Stimulated activated naive CD8-positive, alpha-beta T cell treated with anti-CD3 and anti-CD28 coated beads, Interleukin-15, Interleukin-2, amounts not matched to agents 100 ng/mL and 50 ng/mL, for 24 hours (primary cell): ENCODE results near the gene PPFIBP1.

Experiments
- H3K27ac Mint-ChIP-seq: one replicate; pipeline ENCODE4 v1.8.0; 2021; ENCODE audit warnings: mild to moderate bottlenecking, mixed read lengths
- H3K27me3 Mint-ChIP-seq: one replicate; pipeline ENCODE4 v1.8.0; 2021; ENCODE audit warnings: mixed read lengths
- H3K36me3 Mint-ChIP-seq: one replicate; pipeline ENCODE4 v1.8.0; 2021; ENCODE audit warnings: low read depth, mixed read lengths
- H3K4me1 Mint-ChIP-seq: one replicate; pipeline ENCODE4 v1.8.0; 2021; ENCODE audit warnings: low read depth, mixed read lengths
- H3K4me3 Mint-ChIP-seq: one replicate; pipeline ENCODE4 v1.8.0; 2021; ENCODE audit warnings: mild to moderate bottlenecking, mixed read lengths
- H3K9me3 Mint-ChIP-seq: one replicate; pipeline ENCODE4 v1.8.0; 2021; ENCODE audit warnings: mixed read lengths

The PPFIBP1 gene

DNA sequence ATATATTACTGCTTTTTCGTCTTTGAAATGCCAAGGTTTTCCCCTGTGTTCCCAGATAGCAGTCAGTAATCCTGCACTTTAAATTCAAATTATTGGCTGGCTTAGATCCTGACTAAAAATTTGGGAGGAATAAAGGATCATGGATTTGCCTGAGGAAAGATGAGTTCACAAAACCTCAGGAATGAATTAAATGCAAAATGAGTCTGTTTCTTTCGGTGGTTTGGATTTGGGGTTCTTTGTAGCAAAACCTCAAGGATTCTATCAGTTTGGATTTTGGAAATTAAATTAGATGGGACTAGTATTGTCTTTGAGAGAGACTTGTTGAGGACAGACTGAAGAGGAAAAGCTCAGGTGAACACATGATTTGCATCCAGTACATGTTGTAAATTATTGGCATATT lies 36.1 kb downstream of the PPFIBP1 start:
- Mint-ChIP-seq H3K9me3 (no peaks in the 10 kb centered on the region), H3K27me3 (peaks cover 1% of the 10 kb centered on the region), H3K27ac (no peak overlapping the region), H3K4me3 (no peak overlapping the region), H3K4me1 (peaks cover 28% of the 10 kb centered on the region), H3K36me3 (no peaks in the 10 kb centered on the region)

GRCh38 chr12:27561535-27562350 lies 37.7 kb downstream of the PPFIBP1 start:
- Mint-ChIP-seq H3K27ac (no peak overlapping the region), H3K36me3 (no peaks in the 10 kb centered on the region), H3K27me3 (no peaks in the 10 kb centered on the region), H3K9me3 (no peaks in the 10 kb centered on the region), H3K4me1 (peaks cover 12% of the 10 kb centered on the region), H3K4me3 (peak overlapping the region; percentile 2)

DNA sequence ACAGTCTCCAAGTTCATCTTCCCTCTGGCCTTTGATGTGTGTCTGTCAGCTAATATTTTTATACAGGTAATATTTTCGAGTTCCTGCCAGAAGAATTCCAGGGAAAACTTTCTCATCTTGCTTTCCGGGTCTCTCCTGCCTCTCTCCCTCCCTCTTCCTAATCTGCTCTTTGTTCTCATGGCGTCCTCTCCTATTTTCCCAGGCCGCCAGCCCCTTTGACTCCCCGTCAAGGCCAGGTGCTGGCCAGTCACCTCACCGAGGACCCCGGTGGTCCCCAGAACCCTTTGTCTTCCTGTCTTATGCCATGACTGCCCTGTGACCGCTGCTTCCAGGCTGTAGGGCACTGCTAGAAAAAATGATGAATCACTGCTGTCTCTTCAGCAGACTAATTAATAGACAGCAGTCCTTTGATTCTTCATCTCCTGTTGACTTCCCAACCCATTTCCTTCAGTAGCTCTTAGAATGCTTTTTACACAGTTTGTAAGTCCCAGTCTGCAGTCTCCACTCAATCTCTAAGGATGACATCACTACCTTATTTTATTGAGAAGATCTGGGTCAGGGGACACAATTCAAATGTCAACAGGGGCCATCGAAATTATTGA lies 40.7 kb downstream of the PPFIBP1 start:
- peaks cover 3% of the 10 kb centered on the region for H3K27me3 Mint-ChIP-seq
- no peaks in the 10 kb centered on the region for H3K36me3 Mint-ChIP-seq
- H3K4me3 Mint-ChIP-seq, result no peak overlapping the region
- H3K4me1 Mint-ChIP-seq, result peaks cover 9% of the 10 kb centered on the region
- no peak overlapping the region for H3K27ac Mint-ChIP-seq
- no peaks in the 10 kb centered on the region for H3K9me3 Mint-ChIP-seq

DNA sequence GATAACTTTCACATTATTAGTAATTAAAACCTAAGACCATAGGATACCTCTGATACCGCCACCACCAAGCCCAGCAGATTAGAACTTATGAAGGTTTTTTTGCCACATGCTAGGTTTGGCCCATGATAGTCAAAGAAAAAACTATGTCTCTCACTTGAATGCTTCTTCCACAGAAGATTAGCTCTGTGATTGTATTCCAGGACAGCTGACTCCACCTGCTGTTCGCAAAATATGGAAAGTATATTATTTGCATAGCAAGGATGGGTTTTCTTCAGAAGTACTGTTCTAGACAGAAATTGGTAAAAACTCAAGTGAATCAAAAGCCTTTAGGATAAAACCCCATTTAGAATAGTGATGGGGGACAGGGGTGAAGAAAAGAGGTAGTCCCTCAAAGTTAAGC lies 42.2 kb downstream of the PPFIBP1 start:
- H3K27me3 Mint-ChIP-seq, result peaks cover 3% of the 10 kb centered on the region
- H3K9me3 Mint-ChIP-seq, result no peaks in the 10 kb centered on the region
- peaks cover 5% of the 10 kb centered on the region for H3K4me1 Mint-ChIP-seq
- H3K27ac Mint-ChIP-seq, result no peak overlapping the region
- no peaks in the 10 kb centered on the region for H3K36me3 Mint-ChIP-seq
- no peak overlapping the region for H3K4me3 Mint-ChIP-seq

GRCh38 chr12:27566626-27567025 lies 42.6 kb downstream of the PPFIBP1 start:
- no peak overlapping the region for H3K4me3 Mint-ChIP-seq
- no peaks in the 10 kb centered on the region for H3K9me3 Mint-ChIP-seq
- H3K36me3 Mint-ChIP-seq, result no peaks in the 10 kb centered on the region
- peaks cover 3% of the 10 kb centered on the region for H3K27me3 Mint-ChIP-seq
- no peak overlapping the region for H3K27ac Mint-ChIP-seq
- peaks cover under 1% of the 10 kb centered on the region for H3K4me1 Mint-ChIP-seq

DNA sequence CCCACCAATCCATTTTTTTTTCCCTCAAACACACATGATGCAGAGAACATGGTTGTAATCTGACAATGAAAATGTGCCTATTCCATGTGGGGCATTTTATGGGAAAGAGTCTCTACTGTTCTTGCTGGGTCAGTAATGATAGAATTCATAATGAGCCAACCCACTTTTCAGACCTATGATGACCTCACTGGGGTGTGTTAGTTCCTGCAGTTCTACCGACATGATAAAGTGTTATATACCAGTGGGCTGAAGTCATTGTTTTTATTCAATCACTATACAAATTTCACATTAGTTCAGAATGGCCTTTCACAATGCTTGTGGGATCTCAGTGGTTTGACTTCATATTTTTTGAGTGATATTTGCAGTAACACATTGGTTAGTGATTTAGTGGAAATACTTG lies 47.5 kb downstream of the PPFIBP1 start:
- Mint-ChIP-seq H3K9me3 (no peaks in the 10 kb centered on the region), H3K4me1 (peaks cover 21% of the 10 kb centered on the region), H3K4me3 (no peak overlapping the region), H3K36me3 (no peaks in the 10 kb centered on the region), H3K27ac (no peak overlapping the region), H3K27me3 (peaks cover 3% of the 10 kb centered on the region)

DNA sequence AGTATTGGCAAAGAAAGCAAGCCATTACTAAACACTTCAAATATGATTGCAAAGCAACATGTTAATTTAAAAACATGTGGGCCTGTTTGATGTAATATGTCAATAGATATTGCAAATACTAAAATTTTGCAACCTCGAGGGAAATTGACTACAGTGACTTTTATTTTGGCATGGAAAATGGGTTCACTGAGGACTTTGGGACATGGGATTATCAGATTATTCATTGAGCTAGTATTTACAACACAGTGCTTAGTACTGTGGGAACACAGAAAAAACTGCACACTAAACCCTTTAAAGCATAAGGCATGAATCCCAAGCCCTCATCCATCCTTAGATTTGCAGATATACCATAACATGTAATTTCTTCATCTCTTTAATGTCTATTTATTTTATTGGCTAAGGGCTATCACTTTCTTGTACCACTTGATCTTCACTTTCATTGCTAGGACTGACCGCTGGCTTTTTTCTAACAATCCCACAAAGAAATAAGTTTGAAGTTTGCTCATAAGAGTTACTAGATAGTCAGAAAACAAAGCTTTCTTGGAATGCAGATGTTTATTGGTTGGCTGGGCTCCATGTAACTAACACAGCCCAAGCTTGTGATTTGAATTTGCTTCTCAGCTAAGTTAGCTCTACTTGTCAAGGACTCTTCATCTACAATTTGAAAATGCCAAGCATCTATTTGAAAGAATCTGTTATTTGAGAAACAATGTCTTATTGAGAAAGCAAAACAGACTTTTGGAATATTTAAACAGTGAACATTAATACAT lies 48.7 kb downstream of the PPFIBP1 start:
- H3K27me3 Mint-ChIP-seq, result no peaks in the 10 kb centered on the region
- H3K4me1 Mint-ChIP-seq, result peaks cover 21% of the 10 kb centered on the region
- H3K4me3 Mint-ChIP-seq, result no peak overlapping the region
- H3K9me3 Mint-ChIP-seq, result no peaks in the 10 kb centered on the region
- no peaks in the 10 kb centered on the region for H3K36me3 Mint-ChIP-seq
- no peak overlapping the region for H3K27ac Mint-ChIP-seq

- Mint-ChIP-seq H3K4me1 (peaks cover 21% of the 10 kb centered on the region), H3K9me3 (no peaks in the 10 kb centered on the region), H3K36me3 (no peaks in the 10 kb centered on the region), H3K27me3 (no peaks in the 10 kb centered on the region), H3K4me3 (no peak overlapping the region), H3K27ac (peak overlapping the region; percentile 48)
Measured at GRCh38 chr12:27573972-27574371, 50.0 kb downstream of the PPFIBP1 start.

GRCh38 chr12:27575090-27575761 lies 51.2 kb downstream of the PPFIBP1 start:
- H3K27me3 Mint-ChIP-seq, result no peaks in the 10 kb centered on the region
- no peaks in the 10 kb centered on the region for H3K36me3 Mint-ChIP-seq
- H3K4me1 Mint-ChIP-seq, result peaks cover 21% of the 10 kb centered on the region
- H3K4me3 Mint-ChIP-seq, result no peak overlapping the region
- H3K27ac Mint-ChIP-seq, result no peak overlapping the region
- no peaks in the 10 kb centered on the region for H3K9me3 Mint-ChIP-seq

GRCh38 chr12:27575762-27576118 lies 51.7 kb downstream of the PPFIBP1 start:
- Mint-ChIP-seq H3K27ac (no peak overlapping the region), H3K27me3 (no peaks in the 10 kb centered on the region), H3K4me1 (peaks cover 21% of the 10 kb centered on the region), H3K36me3 (no peaks in the 10 kb centered on the region), H3K9me3 (no peaks in the 10 kb centered on the region), H3K4me3 (no peak overlapping the region)

- H3K27me3 Mint-ChIP-seq, result no peaks in the 10 kb centered on the region
- H3K27ac Mint-ChIP-seq, result no peak overlapping the region
- no peaks in the 10 kb centered on the region for H3K9me3 Mint-ChIP-seq
- peaks cover 32% of the 10 kb centered on the region for H3K4me1 Mint-ChIP-seq
- no peak overlapping the region for H3K4me3 Mint-ChIP-seq
- no peaks in the 10 kb centered on the region for H3K36me3 Mint-ChIP-seq
Measured at GRCh38 chr12:27576667-27577347, 52.8 kb downstream of the PPFIBP1 start.

DNA sequence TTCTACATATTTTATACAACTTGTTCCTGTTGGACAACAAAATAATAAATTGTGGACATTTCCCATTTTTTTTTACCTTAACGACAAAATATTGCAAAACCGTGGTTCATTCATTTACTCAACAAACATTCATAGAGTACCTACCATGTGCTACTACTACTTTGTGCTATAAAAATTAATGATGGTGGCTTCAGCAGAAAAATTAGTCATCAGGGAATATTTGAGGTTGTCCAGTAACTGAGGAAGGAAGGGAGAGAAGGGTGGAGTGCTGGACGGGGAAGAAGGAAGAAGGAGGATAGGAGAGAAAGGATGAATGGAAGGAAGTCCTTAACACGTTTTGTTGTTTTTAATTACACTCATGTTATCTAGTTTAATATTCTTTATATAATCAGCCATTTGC lies 53.7 kb downstream of the PPFIBP1 start:
- Mint-ChIP-seq H3K4me1 (peaks cover 36% of the 10 kb centered on the region), H3K36me3 (no peaks in the 10 kb centered on the region), H3K9me3 (no peaks in the 10 kb centered on the region), H3K27me3 (no peaks in the 10 kb centered on the region), H3K27ac (no peak overlapping the region), H3K4me3 (no peak overlapping the region)

- Mint-ChIP-seq H3K9me3 (no peaks in the 10 kb centered on the region), H3K4me1 (peaks cover 26% of the 10 kb centered on the region), H3K27me3 (no peaks in the 10 kb centered on the region), H3K36me3 (peaks cover 3% of the 10 kb centered on the region), H3K27ac (no peak overlapping the region), H3K4me3 (no peak overlapping the region)
Measured at GRCh38 chr12:27578689-27579372, 54.8 kb downstream of the PPFIBP1 start.
